ENCODE results near the gene DUSP15. TPM values are rescaled to one million over a fixed set of nuclear protein-coding genes. Genes with fewer than 3 reads are reported as not detected.
"Not testable (repeated sequence)": the region's sequence is repeated elsewhere in the genome, so short reads cannot be mapped to it uniquely, and the experiment has no call there.

DUSP15 gene
- total RNA-seq, 1 experiment from 2014 or later = not detected

GRCh38 chr20:31826074-31826473, 44.3 kb downstream of the DUSP15 start:
- no peak for DNase-seq (ENCODE audit: extremely low read depth, low read depth)

GRCh38 chr20:31824554-31825313, 45.6 kb downstream of the DUSP15 start:
- DNase-seq (ENCODE audit: extremely low read depth, low read depth) = no peak

- DNase-seq (ENCODE audit: extremely low read depth, low read depth) = no peak
These were observed 46.2 kb downstream of the DUSP15 start for GRCh38 chr20:31824125-31824485.

GRCh38 chr20:31823360-31824124, 46.8 kb downstream of the DUSP15 start:
- DNase-seq (ENCODE audit: extremely low read depth, low read depth) = no peak

GRCh38 chr20:31822421-31823330, 47.7 kb downstream of the DUSP15 start:
- peak; percentile 43 for DNase-seq (ENCODE audit: extremely low read depth, low read depth)

GRCh38 chr20:31821427-31821826, 48.9 kb downstream of the DUSP15 start:
- no peak for DNase-seq (ENCODE audit: extremely low read depth, low read depth)

- DNase-seq (ENCODE audit: extremely low read depth, low read depth) = no peak
These were observed 50.1 kb downstream of the DUSP15 start for GRCh38 chr20:31820228-31820627.

- DNase-seq (ENCODE audit: extremely low read depth, low read depth) = no peak
These were observed 51.1 kb downstream of the DUSP15 start, which contains the start of gene MYLK2 for GRCh38 chr20:31819083-31819784. Gene MYLK2, plus strand, starts transcription at chr20:31819356. Its CDS starts 225 bp downstream, at chr20:31819581.

- no peak for DNase-seq (ENCODE audit: extremely low read depth, low read depth)
These were observed 51.9 kb downstream of the DUSP15 start for GRCh38 chr20:31818376-31818908.

GRCh38 chr20:31817461-31817860, 52.9 kb downstream of the DUSP15 start:
- no peak for DNase-seq (ENCODE audit: extremely low read depth, low read depth)

GRCh38 chr20:31816221-31816620, 54.1 kb downstream of the DUSP15 start:
- DNase-seq (ENCODE audit: extremely low read depth, low read depth) = no peak

- no peak for DNase-seq (ENCODE audit: extremely low read depth, low read depth)
These were observed 54.7 kb downstream of the DUSP15 start for GRCh38 chr20:31815408-31816188.

GRCh38 chr20:31814142-31814541, 56.2 kb downstream of the DUSP15 start:
- not testable (repeated sequence) for DNase-seq (ENCODE audit: extremely low read depth, low read depth)

GRCh38 chr20:31813611-31814010, 56.7 kb downstream of the DUSP15 start:
- no peak for DNase-seq (ENCODE audit: extremely low read depth, low read depth)

GRCh38 chr20:31811796-31812728, 58.3 kb downstream of the DUSP15 start:
- DNase-seq (ENCODE audit: extremely low read depth, low read depth) = no peak

GRCh38 chr20:31811198-31811597, 59.1 kb downstream of the DUSP15 start:
- DNase-seq (ENCODE audit: extremely low read depth, low read depth) = no peak
